Astrocyte (in vitro differentiated cells and primary cell): ENCODE data around the gene INPP5F. TPM values are rescaled to one million over a fixed set of nuclear protein-coding genes. Genes with fewer than 3 reads are reported as not detected.
A peak's percentile ranks its signal among the peaks of the same experiment; 100 is the strongest.

Experiments used
- DNase-seq: peaks from one replicate; pipeline ENCODE4 v3.0.0-alpha.2; 2010; ENCODE audit warnings: low read depth
- FAIRE-seq: peaks from 2 replicates; lab custom pipeline; 2011; peaks lifted over from hg19 to GRCh38; lab: Jason Lieb, UNC
- H2AFZ ChIP-seq: 2 replicates; pipeline ENCODE4 v1.6.0; 2012; ENCODE audit warnings: low read depth, low read length, inconsistent platforms
- H3K27ac ChIP-seq: 2 replicates; pipeline ENCODE4 v1.5.1; 2011; ENCODE audit warnings: low read depth, low read length, inconsistent platforms
- H3K27me3 ChIP-seq: 2 replicates; pipeline ENCODE4 v1.6.0; 2011; ENCODE audit warnings: low read length, inconsistent platforms; ENCODE audit not compliant: insufficient read depth
- H3K36me3 ChIP-seq: 2 replicates; pipeline ENCODE4 v1.5.1; 2011; ENCODE audit warnings: low read length, inconsistent platforms; ENCODE audit not compliant: insufficient read depth
- H3K4me1 ChIP-seq: 2 replicates; pipeline ENCODE4 v1.5.1; 2011; ENCODE audit warnings: low read length, inconsistent platforms; ENCODE audit not compliant: insufficient read depth
- H3K4me2 ChIP-seq: 2 replicates; pipeline ENCODE4 v1.6.0; 2012; ENCODE audit warnings: low read length, inconsistent platforms
- H3K4me3 ChIP-seq: 2 replicates; pipeline ENCODE4 v1.5.1; 2011; ENCODE audit warnings: low read depth, mild to moderate bottlenecking, low read length, inconsistent platforms; ENCODE audit not compliant: insufficient read depth
- H3K79me2 ChIP-seq: 2 replicates; pipeline ENCODE4 v1.6.0; 2012; ENCODE audit warnings: mild to moderate bottlenecking, low read length, inconsistent platforms; ENCODE audit not compliant: insufficient read depth
- H3K9ac ChIP-seq: 2 replicates; pipeline ENCODE4 v1.6.0; 2012; ENCODE audit warnings: mild to moderate bottlenecking, low read length, inconsistent platforms
- H3K9me3 ChIP-seq: 2 replicates; pipeline ENCODE4 v1.5.1; 2012; ENCODE audit warnings: low read depth, mild to moderate bottlenecking, low read length, inconsistent platforms; ENCODE audit not compliant: insufficient read depth
- H4K20me1 ChIP-seq: 2 replicates; pipeline ENCODE4 v1.6.0; 2012; ENCODE audit warnings: low read length, inconsistent platforms; ENCODE audit not compliant: insufficient read depth
- H3K27ac Mint-ChIP-seq: one replicate; pipeline ENCODE4 v1.8.0; 2021; ENCODE audit warnings: mild to moderate bottlenecking, mixed read lengths; ENCODE audit not compliant: unreplicated experiment
- H3K27me3 Mint-ChIP-seq: one replicate; pipeline ENCODE4 v1.8.0; 2021; ENCODE audit warnings: low read depth, mixed read lengths; ENCODE audit not compliant: unreplicated experiment
- H3K36me3 Mint-ChIP-seq: one replicate; pipeline ENCODE4 v1.8.0; 2021; ENCODE audit warnings: low read depth, mixed read lengths; ENCODE audit not compliant: unreplicated experiment
- H3K4me1 Mint-ChIP-seq: one replicate; pipeline ENCODE4 v1.8.0; 2021; ENCODE audit warnings: low read depth, mixed read lengths; ENCODE audit not compliant: unreplicated experiment
- H3K4me3 Mint-ChIP-seq: one replicate; pipeline ENCODE4 v1.8.0; 2021; ENCODE audit warnings: mild to moderate bottlenecking, moderate library complexity, mixed read lengths; ENCODE audit not compliant: unreplicated experiment
- H3K9me3 Mint-ChIP-seq: one replicate; pipeline ENCODE4 v1.8.0; 2021; ENCODE audit warnings: mild to moderate bottlenecking, mixed read lengths; ENCODE audit not compliant: unreplicated experiment
- EZH2 ChIP-seq: IDR thresholded peaks from 2 replicates; pipeline ENCODE4 v1.6.1; 2012; ENCODE audit warnings: mild to moderate bottlenecking, low read length, inconsistent platforms; ENCODE audit not compliant: insufficient read depth
- total RNA-seq: library from RNA; stranded (reverse); gene quantifications from 2 replicates; pipeline ENCODE4 v1.2.1, GENCODE V29; 2021
- TF ChIP-seq, protein P1 (sequence below): IDR thresholded peaks from 2 replicates; pipeline ENCODE4 v1.5.1; 2011; ENCODE audit warnings: low read depth, mild to moderate bottlenecking, inconsistent platforms, low read length, moderate library complexity; ENCODE audit not compliant: insufficient read depth

The INPP5F gene
- total RNA-seq, 1 donor from 2014 or later, result 101 TPM

- peak overlapping the region; percentile 83 for H3K4me3 ChIP-seq
- TF ChIP-seq, protein P1, sequence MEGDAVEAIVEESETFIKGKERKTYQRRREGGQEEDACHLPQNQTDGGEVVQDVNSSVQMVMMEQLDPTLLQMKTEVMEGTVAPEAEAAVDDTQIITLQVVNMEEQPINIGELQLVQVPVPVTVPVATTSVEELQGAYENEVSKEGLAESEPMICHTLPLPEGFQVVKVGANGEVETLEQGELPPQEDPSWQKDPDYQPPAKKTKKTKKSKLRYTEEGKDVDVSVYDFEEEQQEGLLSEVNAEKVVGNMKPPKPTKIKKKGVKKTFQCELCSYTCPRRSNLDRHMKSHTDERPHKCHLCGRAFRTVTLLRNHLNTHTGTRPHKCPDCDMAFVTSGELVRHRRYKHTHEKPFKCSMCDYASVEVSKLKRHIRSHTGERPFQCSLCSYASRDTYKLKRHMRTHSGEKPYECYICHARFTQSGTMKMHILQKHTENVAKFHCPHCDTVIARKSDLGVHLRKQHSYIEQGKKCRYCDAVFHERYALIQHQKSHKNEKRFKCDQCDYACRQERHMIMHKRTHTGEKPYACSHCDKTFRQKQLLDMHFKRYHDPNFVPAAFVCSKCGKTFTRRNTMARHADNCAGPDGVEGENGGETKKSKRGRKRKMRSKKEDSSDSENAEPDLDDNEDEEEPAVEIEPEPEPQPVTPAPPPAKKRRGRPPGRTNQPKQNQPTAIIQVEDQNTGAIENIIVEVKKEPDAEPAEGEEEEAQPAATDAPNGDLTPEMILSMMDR, result no peak
- no peak for TF ChIP-seq EZH2
- peak overlapping the region; percentile 62 for H3K27ac Mint-ChIP-seq
- H3K4me2 ChIP-seq, result peak overlapping the region; percentile 94
- H3K36me3 Mint-ChIP-seq, result no peaks in the 10 kb centered on the region
- no peaks in the 10 kb centered on the region for H3K36me3 ChIP-seq
- peaks cover 10% of the 10 kb centered on the region for H3K4me1 ChIP-seq
- FAIRE-seq, result no peak
- no peaks in the 10 kb centered on the region for H3K27me3 ChIP-seq
- peaks cover 11% of the 10 kb centered on the region for H3K4me1 Mint-ChIP-seq
- H3K4me3 Mint-ChIP-seq, result peak overlapping the region; percentile 85
- peaks cover 51% of the 10 kb centered on the region for H3K79me2 ChIP-seq
- H3K9ac ChIP-seq, result peak overlapping the region; percentile 86
- peak; percentile 64 for DNase-seq
- no peaks in the 10 kb centered on the region for H3K9me3 ChIP-seq
- H4K20me1 ChIP-seq, result peaks cover 33% of the 10 kb centered on the region
- no peaks in the 10 kb centered on the region for H3K27me3 Mint-ChIP-seq
- H3K9me3 Mint-ChIP-seq, result no peaks in the 10 kb centered on the region
- peak overlapping the region; percentile 82 for H3K27ac ChIP-seq
- H2AFZ ChIP-seq, result peak overlapping the region; percentile 97
Measured at GRCh38 chr10:119872860-119873681, 147.2 kb downstream of the INPP5F start.

DNA sequence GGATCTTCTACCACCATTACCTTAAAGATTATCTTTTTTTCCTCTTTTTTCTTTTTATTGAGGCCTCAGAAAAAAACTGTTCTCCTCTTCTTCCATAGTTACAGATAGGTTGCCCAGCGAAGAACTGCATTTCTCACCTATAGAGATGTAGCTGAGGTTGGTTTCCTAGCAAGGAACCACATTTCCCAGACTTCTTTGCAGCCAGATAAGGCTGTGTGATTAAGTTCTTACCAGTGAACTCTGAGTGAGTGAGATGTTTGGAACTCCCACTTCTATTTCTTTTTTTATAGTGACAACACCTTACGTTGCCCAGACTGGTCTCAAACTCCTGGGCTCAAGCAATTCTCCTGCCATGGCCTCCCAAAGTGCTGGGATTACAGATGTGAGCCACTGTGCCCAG is 152.7 kb downstream of the INPP5F start:
- no peak for TF ChIP-seq EZH2
- TF ChIP-seq, protein P1, result no peak
- no peaks in the 10 kb centered on the region for H3K27me3 ChIP-seq
- H3K4me3 ChIP-seq, result no peak overlapping the region
- no peaks in the 10 kb centered on the region for H3K36me3 ChIP-seq
- no peaks in the 10 kb centered on the region for H3K27me3 Mint-ChIP-seq
- H3K4me1 ChIP-seq, result peaks cover 4% of the 10 kb centered on the region
- peaks cover 4% of the 10 kb centered on the region for H3K36me3 Mint-ChIP-seq
- H3K27ac Mint-ChIP-seq, result no peak overlapping the region
- DNase-seq (no peak), FAIRE-seq (no peak)
- no peaks in the 10 kb centered on the region for H4K20me1 ChIP-seq
- no peaks in the 10 kb centered on the region for H3K9me3 ChIP-seq
- no peak overlapping the region for H2AFZ ChIP-seq
- no peak overlapping the region for H3K27ac ChIP-seq
- H3K9ac ChIP-seq, result no peak overlapping the region
- H3K4me3 Mint-ChIP-seq, result no peak overlapping the region
- H3K9me3 Mint-ChIP-seq, result no peaks in the 10 kb centered on the region
- peaks cover 3% of the 10 kb centered on the region for H3K4me1 Mint-ChIP-seq
- no peaks in the 10 kb centered on the region for H3K79me2 ChIP-seq
- no peak overlapping the region for H3K4me2 ChIP-seq

Other genes with a start within 250 kb of the INPP5F start
- gene RGS10, start 183.3 kb upstream of the INPP5F start, total RNA-seq, result 40.0 and 40.1 TPM in 2 replicates
- 155 and 161 TPM in 2 replicates for gene TIAL1, start 129.1 kb upstream of the INPP5F start, total RNA-seq
- 68.4 and 71.6 TPM in 2 replicates for gene BAG3, start 74.7 kb upstream of the INPP5F start, total RNA-seq
- gene MCMBP, start 146.8 kb downstream of the INPP5F start, total RNA-seq, result 40.9 and 41.1 TPM in 2 replicates
- gene SEC23IP, start 166.7 kb downstream of the INPP5F start, total RNA-seq, result 90.6 and 95.9 TPM in 2 replicates